ENCODE measurements around the gene PGS1.

PGS1 gene

GRCh38 chr17:78397681-78398101 is 19.2 kb downstream of the PGS1 start:
- H3K4me3 ChIP-seq (ENCODE audit: low read depth, low read length) = no peak overlapping the region
- ChIA-PET POLR2A (interaction anchor here (1.0 kb wide), 1 partner anchor 16 kb away, joined by 3 read pairs; no protein-coding TSS in a partner anchor), CTCF (interaction anchor here (1.3 to 2.2 kb wide), 2 partner anchors 8 to 37 kb away, joined by 5 read pairs; no protein-coding TSS in a partner anchor)
- no peak for DNase-seq (ENCODE audit: low read depth, low spot score)
- TF ChIP-seq, protein P1, sequence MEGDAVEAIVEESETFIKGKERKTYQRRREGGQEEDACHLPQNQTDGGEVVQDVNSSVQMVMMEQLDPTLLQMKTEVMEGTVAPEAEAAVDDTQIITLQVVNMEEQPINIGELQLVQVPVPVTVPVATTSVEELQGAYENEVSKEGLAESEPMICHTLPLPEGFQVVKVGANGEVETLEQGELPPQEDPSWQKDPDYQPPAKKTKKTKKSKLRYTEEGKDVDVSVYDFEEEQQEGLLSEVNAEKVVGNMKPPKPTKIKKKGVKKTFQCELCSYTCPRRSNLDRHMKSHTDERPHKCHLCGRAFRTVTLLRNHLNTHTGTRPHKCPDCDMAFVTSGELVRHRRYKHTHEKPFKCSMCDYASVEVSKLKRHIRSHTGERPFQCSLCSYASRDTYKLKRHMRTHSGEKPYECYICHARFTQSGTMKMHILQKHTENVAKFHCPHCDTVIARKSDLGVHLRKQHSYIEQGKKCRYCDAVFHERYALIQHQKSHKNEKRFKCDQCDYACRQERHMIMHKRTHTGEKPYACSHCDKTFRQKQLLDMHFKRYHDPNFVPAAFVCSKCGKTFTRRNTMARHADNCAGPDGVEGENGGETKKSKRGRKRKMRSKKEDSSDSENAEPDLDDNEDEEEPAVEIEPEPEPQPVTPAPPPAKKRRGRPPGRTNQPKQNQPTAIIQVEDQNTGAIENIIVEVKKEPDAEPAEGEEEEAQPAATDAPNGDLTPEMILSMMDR (IDR thresholded peaks at IDR 0.05; ENCODE audit: insufficient read depth, low read length, missing control alignments) = no peak

- no peak for DNase-seq (ENCODE audit: low read depth, low spot score)
- ChIA-PET POLR2A (interaction anchor here (1.0 kb wide), 1 partner anchor 16 kb away, joined by 3 read pairs; no protein-coding TSS in a partner anchor), CTCF (interaction anchor here (0.8 kb wide), 1 partner anchor 148 kb away, joined by 3 read pairs; no protein-coding TSS in a partner anchor)
- TF ChIP-seq, protein P1 (IDR thresholded peaks at IDR 0.05; ENCODE audit: insufficient read depth, low read length, missing control alignments) = no peak
- H3K4me3 ChIP-seq (ENCODE audit: low read depth, low read length) = no peak overlapping the region
These were observed 19.9 kb downstream of the PGS1 start for GRCh38 chr17:78398390-78398789.

DNA sequence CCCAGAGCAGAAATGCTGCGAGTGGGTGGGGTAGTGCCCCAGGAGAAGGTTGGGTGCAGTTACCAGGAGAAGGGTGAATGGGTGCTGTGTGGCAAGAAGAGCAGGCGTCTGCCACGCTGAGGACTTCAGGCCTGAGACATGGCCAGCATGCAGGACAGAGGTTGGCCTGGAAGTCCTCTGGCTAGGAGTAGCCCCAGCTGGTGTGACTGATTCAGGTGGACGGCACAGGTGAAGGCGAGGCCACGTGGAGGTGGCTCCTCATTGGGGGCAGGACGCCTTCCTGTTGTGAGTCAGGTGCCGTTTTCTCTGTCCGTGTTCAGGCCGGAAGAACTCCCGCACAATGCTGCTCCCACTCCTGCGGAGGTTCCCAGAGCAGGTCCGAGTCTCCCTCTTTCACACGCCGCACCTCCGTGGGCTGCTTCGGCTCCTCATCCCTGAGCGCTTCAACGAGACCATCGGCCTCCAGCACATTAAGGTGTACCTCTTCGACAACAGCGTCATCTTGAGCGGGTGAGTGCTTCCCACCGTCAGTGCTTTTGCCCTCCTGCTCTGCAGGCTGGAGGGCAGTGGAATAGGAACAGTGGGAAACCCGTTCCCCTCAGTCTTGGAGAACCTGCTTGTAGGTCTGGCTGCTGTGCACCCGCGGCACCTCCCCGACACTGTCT is 20.7 kb downstream of the PGS1 start:
- POLR2A ChIA-PET = no interaction called here
- H3K4me3 ChIP-seq (ENCODE audit: low read depth, low read length) = no peak overlapping the region
- CTCF ChIA-PET = interaction anchor here (0.8 to 1.6 kb wide), 2 partner anchors 23 to 148 kb away, joined by 3 to 10 read pairs; no protein-coding TSS in a partner anchor
- TF ChIP-seq, protein P1 (IDR thresholded peaks at IDR 0.05; ENCODE audit: insufficient read depth, low read length, missing control alignments) = no peak
- DNase-seq (ENCODE audit: low read depth, low spot score) = no peak

- ChIA-PET POLR2A (interaction anchor here (1.5 kb wide), 1 partner anchor 39 kb away, joined by 6 read pairs; the partner anchor contains the start of gene SOCS3), CTCF (interaction anchor here (1.4 to 1.6 kb wide), 2 partner anchors 22 to 39 kb away, joined by 4 to 10 read pairs; no protein-coding TSS in a partner anchor)
- no peak overlapping the region for H3K4me3 ChIP-seq (ENCODE audit: low read depth, low read length)
- no peak for DNase-seq (ENCODE audit: low read depth, low spot score)
- TF ChIP-seq, protein P1 (IDR thresholded peaks at IDR 0.05; ENCODE audit: insufficient read depth, low read length, missing control alignments) = no peak
These were observed 21.3 kb downstream of the PGS1 start for GRCh38 chr17:78399693-78400144.

DNA sequence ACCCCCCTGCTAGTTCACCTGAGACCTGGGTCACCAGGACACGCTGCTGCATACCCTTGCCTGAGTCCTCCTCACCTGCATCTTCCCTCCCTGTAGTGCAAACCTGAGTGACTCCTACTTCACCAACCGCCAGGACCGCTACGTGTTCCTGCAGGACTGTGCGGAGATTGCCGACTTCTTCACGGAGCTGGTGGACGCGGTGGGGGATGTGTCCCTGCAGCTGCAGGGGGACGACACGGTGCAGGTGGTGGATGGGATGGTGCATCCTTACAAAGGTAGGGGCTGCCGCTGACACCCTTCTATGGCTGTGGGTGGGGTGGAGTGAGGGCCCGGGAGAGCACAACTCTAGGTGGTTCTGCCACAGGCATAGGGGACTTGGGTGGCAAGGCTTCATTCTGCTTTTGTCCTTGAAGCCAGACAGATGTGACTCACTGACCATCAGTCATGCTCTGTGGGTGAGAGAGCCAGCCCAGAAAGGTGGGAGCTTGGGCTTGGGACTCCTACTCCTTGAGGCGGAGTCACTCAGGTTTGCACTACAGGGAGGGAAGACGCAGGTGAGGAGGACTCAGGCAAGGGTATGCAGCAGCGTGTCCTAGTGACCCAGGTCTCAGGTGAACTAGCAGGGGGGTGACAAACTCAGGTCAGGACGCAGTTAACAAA is 22.3 kb downstream of the PGS1 start:
- no peak overlapping the region for H3K4me3 ChIP-seq (ENCODE audit: low read depth, low read length)
- ChIA-PET POLR2A (interaction anchor here (1.2 to 1.5 kb wide), 2 partner anchors 9 to 40 kb away, joined by 4 to 6 read pairs; partner anchors contain the start of gene SOCS3), CTCF (interaction anchor here (1.0 to 8.6 kb wide), 6 partner anchors 11 to 149 kb away, joined by 4 to 87 read pairs (median 8); no protein-coding TSS in a partner anchor)
- TF ChIP-seq, protein P1 (IDR thresholded peaks at IDR 0.05; ENCODE audit: insufficient read depth, low read length, missing control alignments) = no peak
- DNase-seq (ENCODE audit: low read depth, low spot score) = no peak
